Measurements from ENCODE around the gene SLIRP.
"Not testable (repeated sequence)": the region's sequence is repeated elsewhere in the genome, so short reads cannot be mapped to it uniquely, and the experiment has no call there.

DNA sequence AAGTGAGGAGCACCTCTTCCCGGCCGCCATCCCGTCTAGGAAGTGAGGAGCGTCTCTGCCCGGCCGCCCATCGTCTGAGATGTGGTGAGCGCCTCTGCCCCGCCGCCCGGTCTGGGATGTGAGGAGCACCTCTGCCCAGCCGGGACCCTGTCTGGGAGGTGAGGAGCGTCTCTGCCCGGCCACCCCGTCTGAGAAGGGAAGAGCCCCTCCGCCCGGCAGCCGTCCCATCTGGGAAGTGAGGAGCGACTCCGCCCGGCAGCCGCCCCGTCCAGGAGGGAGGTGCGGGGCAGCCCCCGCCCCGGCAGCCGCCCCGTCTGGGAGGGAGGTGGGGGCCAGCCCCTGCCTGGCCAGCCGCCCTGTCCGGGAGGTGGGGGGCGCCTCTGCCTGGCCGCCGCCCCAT lies 39.5 kb downstream of the SLIRP start:
- TF ChIP-seq, protein P1, sequence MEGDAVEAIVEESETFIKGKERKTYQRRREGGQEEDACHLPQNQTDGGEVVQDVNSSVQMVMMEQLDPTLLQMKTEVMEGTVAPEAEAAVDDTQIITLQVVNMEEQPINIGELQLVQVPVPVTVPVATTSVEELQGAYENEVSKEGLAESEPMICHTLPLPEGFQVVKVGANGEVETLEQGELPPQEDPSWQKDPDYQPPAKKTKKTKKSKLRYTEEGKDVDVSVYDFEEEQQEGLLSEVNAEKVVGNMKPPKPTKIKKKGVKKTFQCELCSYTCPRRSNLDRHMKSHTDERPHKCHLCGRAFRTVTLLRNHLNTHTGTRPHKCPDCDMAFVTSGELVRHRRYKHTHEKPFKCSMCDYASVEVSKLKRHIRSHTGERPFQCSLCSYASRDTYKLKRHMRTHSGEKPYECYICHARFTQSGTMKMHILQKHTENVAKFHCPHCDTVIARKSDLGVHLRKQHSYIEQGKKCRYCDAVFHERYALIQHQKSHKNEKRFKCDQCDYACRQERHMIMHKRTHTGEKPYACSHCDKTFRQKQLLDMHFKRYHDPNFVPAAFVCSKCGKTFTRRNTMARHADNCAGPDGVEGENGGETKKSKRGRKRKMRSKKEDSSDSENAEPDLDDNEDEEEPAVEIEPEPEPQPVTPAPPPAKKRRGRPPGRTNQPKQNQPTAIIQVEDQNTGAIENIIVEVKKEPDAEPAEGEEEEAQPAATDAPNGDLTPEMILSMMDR (IDR thresholded peaks at IDR 0.05): not testable (repeated sequence)
- TF ChIP-seq POLR2A (IDR thresholded peaks at IDR 0.05): not testable (repeated sequence)
